ENCODE results near the gene MARCHF9. TPM values are rescaled to one million over a fixed set of nuclear protein-coding genes. Genes with fewer than 3 reads are reported as not detected.

Gene MARCHF9
- total RNA-seq, 2 experiments from 2014 or later, result 27.0 to 27.6 TPM

- ChIA-PET POLR2A (interaction anchor here (0.6 kb wide), 1 partner anchor 102 kb away, joined by 4 read pairs; no protein-coding TSS in a partner anchor), CTCF (interaction anchor here (0.8 to 2.1 kb wide), 5 partner anchors 17 to 111 kb away, joined by 3 to 12 read pairs (median 3); no protein-coding TSS in a partner anchor)
Measured at GRCh38 chr12:57803319-57803893, 48.5 kb downstream of the MARCHF9 start.

- ChIA-PET POLR2A (no interaction called here), CTCF (interaction anchor here (1.3 kb wide), 1 partner anchor 98 kb away, joined by 3 read pairs; no protein-coding TSS in a partner anchor)
Measured at GRCh38 chr12:57806677-57807076, 51.8 kb downstream of the MARCHF9 start.

- ChIA-PET CTCF (interaction anchor here (1.3 kb wide), 1 partner anchor 98 kb away, joined by 3 read pairs; no protein-coding TSS in a partner anchor), POLR2A (interaction anchor here (0.6 kb wide), 1 partner anchor 31 kb away, joined by 3 read pairs; no protein-coding TSS in a partner anchor)
Measured at GRCh38 chr12:57807285-57807684, 52.4 kb downstream of the MARCHF9 start.

GRCh38 chr12:57808351-57808750 is 53.4 kb downstream of the MARCHF9 start:
- ChIA-PET CTCF (interaction anchor here (0.5 kb wide), 1 partner anchor 50 kb away, joined by 3 read pairs; no protein-coding TSS in a partner anchor), POLR2A (no interaction called here)

GRCh38 chr12:57809425-57809824 is 54.5 kb downstream of the MARCHF9 start:
- POLR2A ChIA-PET, result no interaction called here

More at GRCh38 chr12:57809425-57809824, 54.5 kb downstream of the MARCHF9 start:
- CTCF ChIA-PET, result interaction anchor here (1.0 kb wide), 1 partner anchor 96 kb away, joined by 3 read pairs; no protein-coding TSS in a partner anchor

Other genes starting within 250 kb of the MARCHF9 start
- 1 to 10 TPM; 9.6 to 9.8 TPM for gene DDIT3, start 234.6 kb upstream of the MARCHF9 start, total RNA-seq
- 10 to 100 TPM; 53.3 to 53.4 TPM for gene MBD6, start 232.3 kb upstream of the MARCHF9 start, total RNA-seq
- gene DCTN2, start 207.9 kb upstream of the MARCHF9 start, total RNA-seq, result 10 to 100 TPM; 84.3 to 88.2 TPM
- gene KIF5A, start 205.1 kb upstream of the MARCHF9 start, total RNA-seq, result 1 to 10 TPM; 1.7 to 2.0 TPM
- 10 to 100 TPM; 22.3 to 24.4 TPM for gene PIP4K2C, start 163.9 kb upstream of the MARCHF9 start, total RNA-seq
- 10 to 100 TPM; 13.3 to 14.5 TPM for gene DTX3, start 150.3 kb upstream of the MARCHF9 start, total RNA-seq
- 1 to 10 TPM; 1.6 to 2.3 TPM for gene ARHGEF25, start 143.7 kb upstream of the MARCHF9 start, total RNA-seq
- 1 to 10 TPM; 3.2 TPM for gene B4GALNT1, start 121.9 kb upstream of the MARCHF9 start, total RNA-seq
- gene OS9, start 61.0 kb upstream of the MARCHF9 start, total RNA-seq, result 10 to 100 TPM; 77.3 to 83.5 TPM
- gene AGAP2, start 16.4 kb upstream of the MARCHF9 start, total RNA-seq, result 10 to 100 TPM; 29.3 to 29.7 TPM
- 10 to 100 TPM in 1 of 2 experiments, 1 to 10 TPM in 1; 8.6 to 10.6 TPM for gene TSPAN31, start 10.1 kb upstream of the MARCHF9 start, total RNA-seq
- 100 to 1,000 TPM; 297 to 307 TPM for gene CDK4, start 2.8 kb upstream of the MARCHF9 start, total RNA-seq
- gene CYP27B1, start 12.0 kb downstream of the MARCHF9 start, total RNA-seq, result 10 to 100 TPM; 10.8 to 11.4 TPM
- gene METTL1, start 17.0 kb downstream of the MARCHF9 start, total RNA-seq, result 10 to 100 TPM; 69.1 to 74.5 TPM
- 1 to 10 TPM; 4.2 to 5.0 TPM for gene EEF1AKMT3, start 17.5 kb downstream of the MARCHF9 start, total RNA-seq
- 10 to 100 TPM; 66.0 to 69.8 TPM for gene TSFM, start 27.7 kb downstream of the MARCHF9 start, total RNA-seq
- gene AVIL, start 63.6 kb downstream of the MARCHF9 start, total RNA-seq, result under 1 TPM; 0.53 to 0.69 TPM
- gene CTDSP2, start 91.6 kb downstream of the MARCHF9 start, total RNA-seq, result 10 to 100 TPM; 66.1 to 68.7 TPM
- gene ATP23, start 186.5 kb downstream of the MARCHF9 start, total RNA-seq, result 10 to 100 TPM in 1 of 2 experiments, 1 to 10 TPM in 1; 9.7 to 10.9 TPM